ENCODE results near the gene FSCN2.
"Not testable (repeated sequence)": the region's sequence is repeated elsewhere in the genome, so short reads cannot be mapped to it uniquely, and the experiment has no call there.

The FSCN2 gene

GRCh38 chr17:81572563-81573168, 44.5 kb downstream of the FSCN2 start:
- in situ Hi-C loops (cut with MboI; ENCODE audit: low sequenced_read_pairs): no loop called here

GRCh38 chr17:81573794-81574642, 45.8 kb downstream of the FSCN2 start:
- in situ Hi-C loops (cut with MboI; ENCODE audit: low sequenced_read_pairs): no loop called here

GRCh38 chr17:81574643-81574956, 46.4 kb downstream of the FSCN2 start:
- in situ Hi-C loops (cut with MboI; ENCODE audit: low sequenced_read_pairs): no loop called here

GRCh38 chr17:81575836-81576235, 47.7 kb downstream of the FSCN2 start:
- in situ Hi-C loops (cut with MboI; ENCODE audit: low sequenced_read_pairs): no loop called here

GRCh38 chr17:81576621-81577277, 48.6 kb downstream of the FSCN2 start:
- in situ Hi-C loops (cut with MboI; ENCODE audit: low sequenced_read_pairs): no loop called here

- in situ Hi-C loops (cut with MboI; ENCODE audit: low sequenced_read_pairs): no loop called here
These were observed 49.3 kb downstream of the FSCN2 start for GRCh38 chr17:81577278-81578000.

GRCh38 chr17:81578038-81578441, 49.9 kb downstream of the FSCN2 start:
- in situ Hi-C loops (cut with MboI; ENCODE audit: low sequenced_read_pairs): no loop called here

- in situ Hi-C loops (cut with MboI; ENCODE audit: low sequenced_read_pairs): no loop called here
These were observed 50.5 kb downstream of the FSCN2 start for GRCh38 chr17:81578561-81579225.

GRCh38 chr17:81579298-81579697, 51.1 kb downstream of the FSCN2 start:
- in situ Hi-C loops (cut with MboI; ENCODE audit: low sequenced_read_pairs): no loop called here

- in situ Hi-C loops (cut with MboI; ENCODE audit: low sequenced_read_pairs): no loop called here
These were observed 51.7 kb downstream of the FSCN2 start for GRCh38 chr17:81579821-81580321.

- in situ Hi-C loops (cut with MboI; ENCODE audit: low sequenced_read_pairs): no loop called here
These were observed 52.3 kb downstream of the FSCN2 start for GRCh38 chr17:81580481-81580880.

GRCh38 chr17:81581758-81582157, 53.6 kb downstream of the FSCN2 start:
- in situ Hi-C loops (cut with MboI; ENCODE audit: low sequenced_read_pairs): no loop called here

GRCh38 chr17:81582341-81582740, 54.2 kb downstream of the FSCN2 start:
- in situ Hi-C loops (cut with MboI; ENCODE audit: low sequenced_read_pairs): no loop called here

- in situ Hi-C loops (cut with MboI; ENCODE audit: low sequenced_read_pairs): no loop called here
These were observed 54.6 kb downstream of the FSCN2 start for GRCh38 chr17:81582749-81583148.

- in situ Hi-C loops (cut with MboI; ENCODE audit: low sequenced_read_pairs): no loop called here
These were observed 55.6 kb downstream of the FSCN2 start for GRCh38 chr17:81583589-81584342.

GRCh38 chr17:81584771-81585170, 56.6 kb downstream of the FSCN2 start:
- in situ Hi-C loops (cut with MboI; ENCODE audit: low sequenced_read_pairs): not testable (repeated sequence)

GRCh38 chr17:81586096-81586495, 57.9 kb downstream of the FSCN2 start:
- in situ Hi-C loops (cut with MboI; ENCODE audit: low sequenced_read_pairs): no loop called here

All from HL-60/S4 treated with phorbol 12-myristate 13-acetate at 8.2 ng/mL for 4 days and 3 days (cell line).